Karpas-422 (cell line): ENCODE results near the gene SPOCD1. TPM values are rescaled to one million over a fixed set of nuclear protein-coding genes. Genes with fewer than 3 reads are reported as not detected.

ENCODE experiments used
- DNase-seq: peaks from one replicate; pipeline ENCODE4 v3.0.0-alpha.2; 2015
- H2AFZ ChIP-seq: fragments of 200-600 bp; sonication (generic); 2 replicates; pipeline ENCODE4 v1.6.1; 2014; ENCODE audit warnings: antibody characterized with exemption, low read length, mixed read lengths
- H3K27ac ChIP-seq: fragments of 200-600 bp; sonication (generic); 2 replicates; pipeline ENCODE4 v1.5.1; 2014; ENCODE audit warnings: mild to moderate bottlenecking, low read length, moderate library complexity
- H3K27me3 ChIP-seq: fragments of 200-600 bp; sonication (generic); 2 replicates; pipeline ENCODE4 v1.6.1; 2014; ENCODE audit warnings: low read length, mixed read lengths
- H3K36me3 ChIP-seq: fragments of 200-600 bp; sonication (generic); 2 replicates; pipeline ENCODE4 v1.6.1; 2014; ENCODE audit warnings: low read length, mixed read lengths; ENCODE audit not compliant: insufficient read depth
- H3K4me1 ChIP-seq: fragments of 200-600 bp; sonication (generic); 2 replicates; pipeline ENCODE4 v1.6.1; 2014; ENCODE audit warnings: mild to moderate bottlenecking, low read length, mixed read lengths
- H3K4me2 ChIP-seq: fragments of 200-600 bp; sonication (generic); 2 replicates; pipeline ENCODE4 v1.6.1; 2014; ENCODE audit warnings: low read length, low read depth, mild to moderate bottlenecking; ENCODE audit not compliant: poor library complexity, severe bottlenecking
- H3K4me3 ChIP-seq: fragments of 200-600 bp; sonication (generic); 2 replicates; pipeline ENCODE4 v1.5.1; 2014; ENCODE audit warnings: mild to moderate bottlenecking, antibody characterized with exemption, low read length, mixed read lengths
- H3K79me2 ChIP-seq: fragments of 200-600 bp; sonication (generic); 2 replicates; pipeline ENCODE4 v1.6.1; 2014; ENCODE audit warnings: mild to moderate bottlenecking, low read length, mixed read lengths
- H3K9ac ChIP-seq: fragments of 200-600 bp; sonication (generic); 2 replicates; pipeline ENCODE4 v1.6.0; 2014; ENCODE audit warnings: low read length
- H3K9me2 ChIP-seq: fragments of 200-600 bp; sonication (generic), shearing (Covaris generic); replicated peaks from 2 replicates; pipeline ENCODE4 v1.6.0; 2014; ENCODE audit warnings: mild to moderate bottlenecking, low read length, moderate library complexity; ENCODE audit not compliant: insufficient read depth
- H3K9me3 ChIP-seq: fragments of 300-700, 200-600 bp; sonication (generic); 2 replicates; pipeline ENCODE4 v1.6.1; 2014; ENCODE audit warnings: low read length, mixed read lengths
- H4K20me1 ChIP-seq: fragments of 200-600 bp; sonication (generic); 2 replicates; pipeline ENCODE4 v1.6.1; 2014; ENCODE audit warnings: mild to moderate bottlenecking, antibody characterized with exemption, low read length, low read depth; ENCODE audit not compliant: insufficient read depth
- total RNA-seq: library from RNA; depleted of rRNA; stranded (reverse); fragments of >200 nt; shearing (Covaris generic); gene quantifications from 2 replicates; pipeline ENCODE4 v1.2.3, GENCODE V29; 2014; ENCODE audit warnings: low replicate concordance

SPOCD1 gene
- total RNA-seq, 1 experiment from 2014 or later, result not detected

- Histone ChIP-seq H2AFZ (no peak overlapping the region), H3K79me2 (no peaks in the 10 kb centered on the region), H3K9me3 (no peaks in the 10 kb centered on the region), H3K27me3 (no peaks in the 10 kb centered on the region), H3K9ac (no peak overlapping the region), H4K20me1 (no peaks in the 10 kb centered on the region), H3K36me3 (no peaks in the 10 kb centered on the region), H3K4me1 (no peaks in the 10 kb centered on the region), H3K9me2 (no peaks in the 10 kb centered on the region), H3K4me3 (no peak overlapping the region), H3K27ac (no peak overlapping the region), H3K4me2 (no peak overlapping the region)
- DNase-seq, result no peak
Observed at GRCh38 chr1:31855038-31855845, 39.4 kb upstream of the SPOCD1 start.

DNA sequence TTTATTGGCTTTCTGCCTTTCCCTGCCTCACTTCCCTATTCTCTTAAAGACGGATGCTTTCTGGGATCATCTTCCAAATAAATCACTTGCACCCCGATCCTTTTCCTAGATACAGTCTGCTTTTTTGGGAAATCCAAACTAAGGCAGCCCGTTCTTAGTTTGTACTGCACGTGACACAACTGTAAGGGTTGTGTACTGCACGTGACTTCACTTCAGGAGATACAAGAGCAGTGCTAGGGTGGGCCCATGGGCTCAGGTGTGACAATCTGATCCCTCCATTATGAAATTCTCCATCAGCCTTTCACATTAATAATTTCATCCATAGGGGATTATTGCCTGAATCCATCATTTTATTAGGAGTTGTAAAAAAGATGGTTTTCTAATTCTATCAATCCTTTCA lies 33.8 kb upstream of the SPOCD1 start:
- H3K9ac ChIP-seq, result no peak overlapping the region
- DNase-seq, result no peak
- H3K4me2 ChIP-seq, result no peak overlapping the region
- H3K4me3 ChIP-seq, result no peak overlapping the region
- no peaks in the 10 kb centered on the region for H4K20me1 ChIP-seq
- H3K27me3 ChIP-seq, result no peaks in the 10 kb centered on the region
- peaks cover 2% of the 10 kb centered on the region; the same call in 1 of the 2 replicates for H3K4me1 ChIP-seq
- H2AFZ ChIP-seq, result no peak overlapping the region
- H3K9me2 ChIP-seq, result no peaks in the 10 kb centered on the region
- no peaks in the 10 kb centered on the region for H3K79me2 ChIP-seq
- H3K27ac ChIP-seq, result no peak overlapping the region
- no peaks in the 10 kb centered on the region for H3K36me3 ChIP-seq
- no peaks in the 10 kb centered on the region for H3K9me3 ChIP-seq

GRCh38 chr1:31848381-31848897 lies 32.6 kb upstream of the SPOCD1 start:
- H3K9me2 ChIP-seq, result no peaks in the 10 kb centered on the region
- H3K27me3 ChIP-seq, result no peaks in the 10 kb centered on the region
- peaks cover 2% of the 10 kb centered on the region; the same call in 1 of the 2 replicates for H3K4me1 ChIP-seq
- no peak for DNase-seq
- H3K9ac ChIP-seq, result no peak overlapping the region
- H3K36me3 ChIP-seq, result no peaks in the 10 kb centered on the region
- H3K27ac ChIP-seq, result no peak overlapping the region
- no peaks in the 10 kb centered on the region for H4K20me1 ChIP-seq
- no peaks in the 10 kb centered on the region for H3K79me2 ChIP-seq
- no peaks in the 10 kb centered on the region for H3K9me3 ChIP-seq
- H3K4me2 ChIP-seq, result no peak overlapping the region
- H2AFZ ChIP-seq, result no peak overlapping the region
- no peak overlapping the region for H3K4me3 ChIP-seq

DNA sequence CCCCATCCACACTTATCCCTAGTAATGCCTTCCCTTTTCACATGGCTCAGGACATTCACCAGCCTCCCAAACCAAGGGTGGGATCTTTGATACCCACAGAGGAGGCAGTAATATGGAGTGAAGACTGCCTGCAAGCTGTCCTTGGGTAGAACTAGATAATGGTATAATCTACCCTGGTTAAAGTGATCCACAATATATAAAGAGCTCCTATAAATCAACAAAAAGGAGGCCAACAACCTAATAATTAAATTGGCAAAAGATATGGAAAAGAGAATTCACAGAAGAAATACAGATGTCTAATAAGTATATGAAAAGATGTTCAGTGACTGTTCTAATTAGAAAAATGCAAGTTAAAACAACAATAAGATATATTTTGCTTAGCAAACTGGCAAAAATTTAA lies 30.7 kb upstream of the SPOCD1 start:
- no peak for DNase-seq
- Histone ChIP-seq H2AFZ (no peak overlapping the region), H3K79me2 (no peaks in the 10 kb centered on the region), H3K27me3 (no peaks in the 10 kb centered on the region), H3K27ac (no peak overlapping the region), H3K9ac (no peak overlapping the region), H3K9me3 (no peaks in the 10 kb centered on the region), H3K4me1 (peaks cover 2% of the 10 kb centered on the region; the same call in 1 of the 2 replicates), H3K9me2 (no peaks in the 10 kb centered on the region), H3K36me3 (no peaks in the 10 kb centered on the region), H3K4me3 (no peak overlapping the region), H3K4me2 (no peak overlapping the region), H4K20me1 (no peaks in the 10 kb centered on the region)

GRCh38 chr1:31843506-31843905 lies 27.7 kb upstream of the SPOCD1 start:
- Histone ChIP-seq H3K4me3 (no peak overlapping the region), H3K27me3 (no peaks in the 10 kb centered on the region), H3K79me2 (no peaks in the 10 kb centered on the region), H3K9me3 (no peaks in the 10 kb centered on the region), H2AFZ (no peak overlapping the region), H4K20me1 (no peaks in the 10 kb centered on the region), H3K4me2 (no peak overlapping the region), H3K9ac (no peak overlapping the region), H3K4me1 (peaks cover 1% of the 10 kb centered on the region; the same call in 1 of the 2 replicates), H3K27ac (no peak overlapping the region), H3K9me2 (no peaks in the 10 kb centered on the region), H3K36me3 (no peaks in the 10 kb centered on the region)
- DNase-seq, result no peak

- no peak overlapping the region for H3K4me3 ChIP-seq
- H2AFZ ChIP-seq, result no peak overlapping the region
- H3K9me2 ChIP-seq, result no peaks in the 10 kb centered on the region
- no peak for DNase-seq
- no peaks in the 10 kb centered on the region for H3K27me3 ChIP-seq
- H3K9ac ChIP-seq, result no peak overlapping the region
- H3K4me2 ChIP-seq, result no peak overlapping the region
- H3K27ac ChIP-seq, result no peak overlapping the region
- H3K36me3 ChIP-seq, result no peaks in the 10 kb centered on the region
- H3K9me3 ChIP-seq, result no peaks in the 10 kb centered on the region
- no peaks in the 10 kb centered on the region for H3K4me1 ChIP-seq
- no peaks in the 10 kb centered on the region for H4K20me1 ChIP-seq
- H3K79me2 ChIP-seq, result no peaks in the 10 kb centered on the region
Observed at GRCh38 chr1:31839662-31840343, 24.0 kb upstream of the SPOCD1 start.

DNA sequence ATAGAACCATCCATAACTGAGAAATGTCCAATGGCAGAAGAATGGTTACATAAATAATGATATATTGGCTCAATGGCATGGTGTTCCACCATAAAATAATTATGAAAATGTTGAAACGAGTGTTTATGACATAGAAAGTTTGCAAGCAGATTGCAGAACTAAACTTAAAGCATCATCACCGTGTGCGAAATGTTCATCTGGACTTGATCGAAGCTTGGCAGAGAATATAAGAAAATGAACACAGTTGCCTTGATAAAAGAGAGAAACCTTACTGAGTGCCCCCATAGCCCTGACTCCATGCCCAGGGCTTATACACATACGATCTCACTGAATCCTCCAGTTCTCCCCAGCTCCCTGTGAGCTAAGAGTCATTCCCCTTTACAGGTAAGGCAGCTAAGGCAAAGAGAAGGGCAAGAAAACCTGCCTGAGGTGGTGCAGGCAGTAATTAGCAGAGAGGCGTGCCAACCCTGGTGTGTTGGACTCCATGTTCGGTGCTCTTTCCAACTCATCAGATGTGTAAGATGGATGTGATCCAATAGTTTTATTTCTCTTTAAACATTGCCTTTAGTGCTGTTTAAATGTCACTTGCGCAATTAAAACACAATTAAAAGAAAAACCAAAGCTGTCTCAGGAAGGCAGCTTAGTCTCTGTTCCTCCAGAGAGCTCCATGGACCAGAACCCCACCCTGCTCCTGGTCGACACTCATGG lies 21.8 kb upstream of the SPOCD1 start:
- Histone ChIP-seq H3K36me3 (no peaks in the 10 kb centered on the region), H3K27me3 (no peaks in the 10 kb centered on the region), H3K79me2 (no peaks in the 10 kb centered on the region), H3K4me2 (no peak overlapping the region), H3K4me1 (no peaks in the 10 kb centered on the region), H3K27ac (no peak overlapping the region), H3K9ac (no peak overlapping the region), H3K4me3 (no peak overlapping the region), H3K9me2 (no peaks in the 10 kb centered on the region), H3K9me3 (no peaks in the 10 kb centered on the region), H4K20me1 (no peaks in the 10 kb centered on the region), H2AFZ (no peak overlapping the region)
- no peak for DNase-seq

DNA sequence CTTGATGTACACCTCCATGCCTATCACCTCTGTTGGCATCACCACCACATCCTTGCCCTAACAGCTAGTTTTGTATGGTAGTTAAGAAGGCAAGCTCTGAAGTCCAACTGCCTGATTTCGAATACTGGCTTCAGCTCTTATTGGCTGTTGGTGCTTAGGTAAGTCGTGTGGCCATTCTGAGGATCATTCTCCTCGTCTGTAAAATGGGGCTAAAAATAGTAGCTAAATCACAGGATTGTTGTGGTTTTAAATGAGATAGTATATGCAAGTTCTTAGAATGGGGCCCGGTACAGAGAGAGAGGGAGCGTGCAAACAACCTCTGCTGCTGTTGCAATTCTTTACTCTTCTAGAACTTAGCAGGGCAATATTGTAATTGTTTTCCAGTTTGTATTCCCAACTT lies 20.8 kb upstream of the SPOCD1 start:
- H3K36me3 ChIP-seq, result no peaks in the 10 kb centered on the region
- no peak overlapping the region for H3K4me2 ChIP-seq
- H2AFZ ChIP-seq, result no peak overlapping the region
- no peak overlapping the region for H3K9ac ChIP-seq
- no peak for DNase-seq
- no peak overlapping the region for H3K27ac ChIP-seq
- no peaks in the 10 kb centered on the region for H3K27me3 ChIP-seq
- no peaks in the 10 kb centered on the region for H3K79me2 ChIP-seq
- no peaks in the 10 kb centered on the region for H3K4me1 ChIP-seq
- no peaks in the 10 kb centered on the region for H3K9me3 ChIP-seq
- H3K9me2 ChIP-seq, result no peaks in the 10 kb centered on the region
- H3K4me3 ChIP-seq, result no peak overlapping the region
- H4K20me1 ChIP-seq, result no peaks in the 10 kb centered on the region
